Psoas muscle (tissue), 8 donors: ENCODE measurements around the gene PCDH12. TPM values are rescaled to one million over a fixed set of nuclear protein-coding genes. Genes with fewer than 3 reads are reported as not detected.
"Not testable (repeated sequence)": the region's sequence is repeated elsewhere in the genome, so short reads cannot be mapped to it uniquely, and the experiment has no call there.

Experiments used
- ATAC-seq, 4 donors: fragments of 200-7000 bp; cut with Tn5 transposase; one replicate each; pipeline ENCODE4 v1.9.1; 2020; ENCODE audit warnings: moderate library complexity in 3 of 4, mild to moderate bottlenecking in 2 of 4
- DNase-seq, 2 donors: peaks; one replicate each; pipeline ENCODE4 v3.0.0-alpha.2; 2020
- H3K27ac ChIP-seq: fragments of 200-600 bp; one replicate; pipeline ENCODE4 v1.8.0; 2022
- H3K27me3 ChIP-seq, 3 donors: fragments of 200-600 bp in 1 of 3; one replicate each; pipeline versions ENCODE4 v1.6.1 to v1.8.0; 2013 to 2022; ENCODE audit warnings: low read length in 2 of 3, mild to moderate bottlenecking in 2 of 3, moderate library complexity in 1 of 3; ENCODE audit not compliant: insufficient read depth in 3 of 3
- H3K36me3 ChIP-seq, 2 donors: fragments of 200-600 bp in 1 of 2; one replicate each; pipeline versions ENCODE4 v1.6.1 to v1.8.0; 2013 to 2022; ENCODE audit warnings: low read depth in 1 of 2, mild to moderate bottlenecking in 1 of 2, moderate library complexity in 1 of 2; ENCODE audit not compliant: insufficient read depth in 1 of 2
- H3K4me1 ChIP-seq: fragments of 200-600 bp; one replicate; pipeline ENCODE4 v1.8.0; 2022
- H3K4me3 ChIP-seq: fragments of 200-600 bp; one replicate; pipeline ENCODE4 v1.8.0; 2022; ENCODE audit warnings: mild to moderate bottlenecking
- H3K9me3 ChIP-seq: fragments of 200-600 bp; one replicate; pipeline ENCODE4 v1.8.0; 2022
- CTCF ChIP-seq: fragments of 200-600 bp; IDR thresholded peaks from one replicate; pipeline ENCODE4 v1.8.0; 2022; ENCODE audit warnings: antibody characterized with exemption
- WGBS, 3 donors: extraction: QIAGEN DNeasy Blood & Tissue Kit; methylation state at CpG; one replicate each; pipeline versions ENCODE4 v1.1.6 to v1.1.7; 2013; 5-methylcytosine and 5-hydroxymethylcytosine counted together
- intact Hi-C, 2 donors: fragments of 100-400 bp; cut with DNase I; formaldehyde crosslinking; loops; one replicate each; pipeline versions ENCODE4 v1.11.0 to v1.14.2; 2022
- polyA plus RNA-seq, 3 donors: library from polyadenylated mRNA; stranded (reverse); fragments of 200-250 nt; gene quantifications; one replicate each; pipeline ENCODE4 v1.2.3, GENCODE V29; 2013
- total RNA-seq, 4 donors: library from RNA; stranded (reverse); fragmentation: NEBNext Ultra II Directional in 2 of 4; extraction: Animal tissue kit (Norgen Biotek cat#: 25700) in 2 of 4; gene quantifications; one replicate each; pipeline versions ENCODE4 v1.2.1 to v1.2.4, GENCODE V29; 2021 to 2023
- donor health status: healthy with polysubstance abuse.
- donor health status: DM: no; HTN: no; CAD: no; lungs with moderate emphysema.
- donor health status: Bipolar disorder and iron deficiency.
- donor health status: healthy.
- donor health status: DM: yes; HTN: yes; CAD: no.
- donor health status: DM: no; HTN: no; CAD: no.
- donor health status: DM: no; HTN: no; CAD: no.
- donor health status: DM: yes; HTN: yes; CAD: no.

PCDH12 gene
- total and polyA plus RNA-seq, 7 donors = 1.4 to 6.0 (median 2.7) TPM

GRCh38 chr5:141929398-141930058, 28.5 kb downstream of the PCDH12 start:
- 53 to 84% (median 70%) methylated on average over 19 of the region's 19 CpGs for WGBS, 3 donors
- Histone ChIP-seq H3K36me3 (peaks cover 16 to 100% of the 10 kb centered on the region in 2 donors), H3K27ac (peak overlapping the region; percentile 57), H3K27me3 (no peaks in the 10 kb centered on the region), H3K4me3 (no peak overlapping the region), H3K9me3 (no peaks in the 10 kb centered on the region), H3K4me1 (peaks cover 12% of the 10 kb centered on the region)
- DNase-seq (no peak), ATAC-seq (peak; percentile 80 to 92 (median 86))
- intact Hi-C loops = no loop called here
- TF ChIP-seq CTCF = no peak

- Histone ChIP-seq H3K4me1 (peaks cover 16% of the 10 kb centered on the region), H3K9me3 (no peaks in the 10 kb centered on the region), H3K27ac (peak overlapping the region; percentile 57), H3K27me3 (no peaks in the 10 kb centered on the region), H3K4me3 (no peak overlapping the region), H3K36me3 (peaks cover 12 to 85% of the 10 kb centered on the region in 2 donors)
- WGBS, 3 donors = 28 to 49% (median 33%) methylated on average over 8 of the region's 8 CpGs
- TF ChIP-seq CTCF = no peak
- no peak for DNase-seq
- ATAC-seq = no peak
- intact Hi-C loops = no loop called here
Measured at GRCh38 chr5:141928051-141928450, 30.0 kb downstream of the PCDH12 start.

- no peak for DNase-seq
- no peak for ATAC-seq
- Histone ChIP-seq H3K27ac (no peak overlapping the region), H3K9me3 (no peaks in the 10 kb centered on the region), H3K4me3 (no peak overlapping the region), H3K27me3 (no peaks in the 10 kb centered on the region), H3K4me1 (peaks cover 18% of the 10 kb centered on the region), H3K36me3 (peaks cover 8 to 69% of the 10 kb centered on the region in 2 donors)
- WGBS, 3 donors = 65 to 82% (median 68%) methylated on average over 2 of the region's 2 CpGs
- intact Hi-C loops = no loop called here
- TF ChIP-seq CTCF = no peak
Measured at GRCh38 chr5:141926434-141926833, 31.6 kb downstream of the PCDH12 start.

- ATAC-seq (peak; percentile 97 to 98 (median 98)), DNase-seq (peak; percentile 96 to 97)
- Histone ChIP-seq H3K4me3 (peak within 1 kb of the TSS; percentile 76), H3K27ac (peak within 1 kb of the TSS; percentile 90), H3K4me1 (peaks cover 24% of the 10 kb centered on the region), H3K36me3 (peaks cover 3 to 41% of the 10 kb centered on the region in 2 donors), H3K9me3 (no peaks in the 10 kb centered on the region), H3K27me3 (no peaks in the 10 kb centered on the region)
- WGBS, 3 donors = 0 to 1% (median 0%) methylated on average over 53 of the region's 53 CpGs
- intact Hi-C loops = no loop called here
- no peak for TF ChIP-seq CTCF
Measured at GRCh38 chr5:141923448-141924313, 34.3 kb downstream of the PCDH12 start, which contains the start of gene DELE1. TSS of gene DELE1 (plus strand) at chr5:141923871. CDS start at chr5:141923942, 71 bp downstream.

- 52 to 56% (median 55%) methylated on average over 28 of the region's 28 CpGs for WGBS, 3 donors
- ATAC-seq = peak in 3 of 4 donors; percentile 4 to 18 (median 6)
- intact Hi-C loops = not testable (repeated sequence)
Measured at GRCh38 chr5:141922827-141923447, 35.1 kb downstream of the PCDH12 start.

More at GRCh38 chr5:141922827-141923447, 35.1 kb downstream of the PCDH12 start:
- H3K27me3 ChIP-seq, H3K9me3 ChIP-seq, DNase-seq: not testable (repeated sequence)
- peak overlapping the region; percentile 76 for H3K4me3 ChIP-seq
- peaks cover 3 to 34% of the 10 kb centered on the region in 2 donors for H3K36me3 ChIP-seq
- peak overlapping the region; percentile 90 for H3K27ac ChIP-seq
- peaks cover 23% of the 10 kb centered on the region for H3K4me1 ChIP-seq
